ENCODE data around the gene STEAP1.

Gene STEAP1

DNA sequence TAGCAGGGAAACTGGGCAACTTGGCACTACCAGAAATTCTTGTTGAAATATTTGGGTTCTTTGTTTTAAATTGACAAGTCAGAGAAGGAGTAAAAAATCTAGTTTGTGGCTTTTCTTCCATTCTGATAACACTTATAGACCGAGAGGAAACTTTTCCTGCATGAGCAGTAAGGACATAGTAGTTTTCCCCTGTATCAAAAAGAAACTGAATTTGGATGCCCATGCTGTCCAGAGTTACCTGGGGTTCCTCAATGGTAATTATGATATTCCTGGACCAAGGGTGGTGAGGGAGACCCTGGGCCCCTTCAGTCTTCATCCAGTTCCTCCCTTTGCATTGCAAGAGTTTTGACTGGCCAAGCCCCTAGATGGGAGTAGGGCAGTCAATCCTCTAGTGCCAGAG is 37.4 kb downstream of the STEAP1 start:
- H3K36me3 ChIP-seq (ENCODE audit: insufficient read depth, insufficient read length, low read length): no peaks in the 10 kb centered on the region
- no peak for DNase-seq (ENCODE audit: low read depth, low spot score)
- no peak for TF ChIP-seq ZNF274 (IDR thresholded peaks at IDR 0.05; ENCODE audit: low read depth, low read length)
- TF ChIP-seq YY1 (IDR thresholded peaks at IDR 0.05; ENCODE audit: insufficient read depth, insufficient read length): no peak
- TF ChIP-seq SUZ12 (IDR thresholded peaks at IDR 0.05; ENCODE audit: extremely low read depth, insufficient read depth, insufficient read length): no peak
- no peaks in the 10 kb centered on the region for H3K4me1 ChIP-seq (ENCODE audit: insufficient read depth, insufficient read length)
- no peak overlapping the region for H3K9ac ChIP-seq (ENCODE audit: insufficient read length, low read depth)
- no peak overlapping the region for H3K4me3 ChIP-seq (ENCODE audit: insufficient read length, low read depth)
- no peaks in the 10 kb centered on the region for H3K27me3 ChIP-seq (ENCODE audit: insufficient read depth, insufficient read length)
- peaks cover 42% of the 10 kb centered on the region for H3K9me3 ChIP-seq (ENCODE audit: insufficient read depth, low read length)

DNA sequence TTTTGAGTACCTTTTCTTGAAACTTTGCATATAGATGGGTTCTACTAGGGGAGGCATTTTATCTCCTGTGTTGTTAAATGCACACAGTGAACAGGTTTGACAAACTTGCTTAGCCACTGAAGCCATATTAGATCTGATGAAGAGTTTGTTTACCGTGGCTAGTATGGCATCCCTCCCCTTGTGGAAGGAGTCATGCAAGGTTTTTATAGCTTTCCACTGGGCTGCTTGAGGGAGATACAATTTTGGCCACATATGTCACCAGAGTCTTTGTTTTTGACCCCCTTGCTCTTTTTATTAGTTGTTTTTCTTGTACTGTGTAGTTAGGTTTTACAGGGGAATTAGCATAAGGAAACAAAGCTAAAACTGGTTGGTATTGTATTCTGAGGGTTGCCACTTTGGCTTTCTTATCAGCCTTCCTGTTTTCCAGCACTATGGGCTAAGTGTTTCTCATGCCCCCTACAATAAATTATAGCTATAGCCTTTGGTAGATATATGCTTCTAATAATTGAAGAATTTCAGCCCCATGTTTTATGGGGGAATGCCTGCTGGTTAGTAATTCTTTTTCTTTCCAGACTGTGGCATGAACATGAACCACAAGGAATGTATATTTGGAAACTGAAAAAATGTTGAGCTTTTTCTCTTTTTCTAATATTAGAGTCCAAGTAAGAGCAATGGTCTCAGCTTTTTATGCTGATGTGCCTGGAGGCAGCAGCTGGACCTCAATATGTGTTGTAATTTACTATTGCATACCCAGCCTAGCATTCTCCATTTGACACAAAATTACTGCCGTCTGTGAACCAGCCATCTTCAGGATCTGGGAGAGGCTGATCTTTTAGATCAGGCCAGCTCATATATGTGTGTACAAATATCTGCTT is 38.8 kb downstream of the STEAP1 start:
- DNase-seq (ENCODE audit: low read depth, low spot score): no peak
- no peaks in the 10 kb centered on the region for H3K4me1 ChIP-seq (ENCODE audit: insufficient read depth, insufficient read length)
- no peak overlapping the region for H3K9ac ChIP-seq (ENCODE audit: insufficient read length, low read depth)
- no peaks in the 10 kb centered on the region for H3K27me3 ChIP-seq (ENCODE audit: insufficient read depth, insufficient read length)
- H3K4me3 ChIP-seq (ENCODE audit: insufficient read length, low read depth): no peak overlapping the region
- H3K36me3 ChIP-seq (ENCODE audit: insufficient read depth, insufficient read length, low read length): no peaks in the 10 kb centered on the region
- TF ChIP-seq SUZ12 (IDR thresholded peaks at IDR 0.05; ENCODE audit: extremely low read depth, insufficient read depth, insufficient read length) (no peak), ZNF274 (IDR thresholded peaks at IDR 0.05; ENCODE audit: low read depth, low read length) (no peak), YY1 (IDR thresholded peaks at IDR 0.05; ENCODE audit: insufficient read depth, insufficient read length) (no peak)
- peaks cover 42% of the 10 kb centered on the region for H3K9me3 ChIP-seq (ENCODE audit: insufficient read depth, low read length)

DNA sequence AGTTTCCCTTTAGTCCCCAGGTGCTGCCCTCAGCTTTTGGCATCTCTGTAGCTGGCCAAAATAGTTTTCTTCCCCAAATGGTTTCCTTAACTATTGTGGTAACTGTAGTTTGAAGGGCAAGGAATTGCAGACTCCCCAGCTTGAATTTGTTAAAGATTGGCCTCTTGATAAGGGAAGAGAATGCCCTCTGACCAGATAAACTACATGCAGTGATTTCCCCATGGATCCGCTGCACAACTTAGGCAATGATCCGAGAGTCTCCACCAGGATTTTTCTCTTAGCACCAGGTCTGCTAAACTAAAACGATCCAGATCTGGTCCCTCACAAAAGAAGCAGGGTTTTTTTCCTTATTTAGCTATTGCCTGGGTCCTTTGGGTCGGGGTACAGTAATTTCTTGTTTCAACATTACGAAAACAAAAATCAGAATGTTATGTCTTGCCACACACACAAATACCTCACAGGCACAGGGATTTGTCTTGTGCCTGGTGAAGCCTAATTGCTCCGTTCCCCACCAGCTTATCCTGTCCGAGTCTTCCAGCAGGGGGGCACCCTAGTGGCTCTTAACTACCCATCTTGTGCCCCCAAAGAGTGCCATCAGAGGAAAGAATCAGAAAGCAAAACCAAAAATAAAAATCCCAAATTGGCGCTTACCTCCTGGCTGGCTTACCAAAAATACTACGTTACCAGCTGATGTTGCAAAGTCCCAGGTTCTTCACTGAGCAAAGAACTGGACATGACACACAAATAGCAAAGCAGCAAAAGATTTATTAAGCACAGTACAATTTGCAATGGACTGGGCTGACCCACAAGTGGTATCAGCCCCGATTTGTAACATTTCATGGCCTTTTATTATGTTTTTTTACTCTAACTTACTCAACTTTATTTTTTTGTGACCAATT is 40.9 kb downstream of the STEAP1 start:
- H3K9me3 ChIP-seq (ENCODE audit: insufficient read depth, low read length): peaks cover 35% of the 10 kb centered on the region
- no peak for TF ChIP-seq ZNF274 (IDR thresholded peaks at IDR 0.05; ENCODE audit: low read depth, low read length)
- no peak for TF ChIP-seq SUZ12 (IDR thresholded peaks at IDR 0.05; ENCODE audit: extremely low read depth, insufficient read depth, insufficient read length)
- no peak for TF ChIP-seq YY1 (IDR thresholded peaks at IDR 0.05; ENCODE audit: insufficient read depth, insufficient read length)
- no peaks in the 10 kb centered on the region for H3K36me3 ChIP-seq (ENCODE audit: insufficient read depth, insufficient read length, low read length)
- no peak overlapping the region for H3K9ac ChIP-seq (ENCODE audit: insufficient read length, low read depth)
- no peaks in the 10 kb centered on the region for H3K27me3 ChIP-seq (ENCODE audit: insufficient read depth, insufficient read length)
- H3K4me1 ChIP-seq (ENCODE audit: insufficient read depth, insufficient read length): no peaks in the 10 kb centered on the region
- DNase-seq (ENCODE audit: low read depth, low spot score): no peak
- H3K4me3 ChIP-seq (ENCODE audit: insufficient read length, low read depth): no peak overlapping the region

DNA sequence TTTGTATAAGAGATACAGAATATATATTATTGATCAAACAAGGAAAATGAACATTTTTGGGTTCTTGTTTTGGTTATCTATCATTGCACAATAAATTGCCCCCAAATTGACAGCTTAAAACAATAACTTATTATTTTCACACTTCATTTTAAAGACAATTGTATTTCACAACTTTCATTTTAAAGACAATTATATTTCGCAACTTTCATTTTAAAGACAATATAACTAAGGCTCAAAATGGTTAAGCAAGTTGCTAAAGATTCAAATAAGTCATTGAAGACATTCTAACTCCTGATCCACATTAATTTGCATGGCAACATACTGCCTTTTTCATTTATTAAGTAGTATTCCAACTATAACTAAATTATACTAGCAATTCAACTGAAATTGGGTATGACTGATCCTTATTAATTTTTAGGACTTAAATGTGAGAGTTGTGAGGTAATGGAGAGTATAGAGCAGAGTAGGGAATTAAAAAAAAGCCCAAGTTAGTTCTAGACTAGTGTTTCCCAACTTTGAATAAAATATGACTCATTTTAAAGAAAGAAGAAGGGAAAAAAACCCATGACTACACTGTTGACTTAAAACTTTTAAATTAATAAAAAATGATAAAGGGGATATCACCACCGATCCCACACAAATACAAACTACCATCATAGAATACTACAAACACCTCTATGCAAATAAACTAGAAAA is 47.4 kb downstream of the STEAP1 start:
- TF ChIP-seq SUZ12 (IDR thresholded peaks at IDR 0.05; ENCODE audit: extremely low read depth, insufficient read depth, insufficient read length) (no peak), ZNF274 (IDR thresholded peaks at IDR 0.05; ENCODE audit: low read depth, low read length) (no peak), YY1 (IDR thresholded peaks at IDR 0.05; ENCODE audit: insufficient read depth, insufficient read length) (no peak)
- DNase-seq (ENCODE audit: low read depth, low spot score): no peak
- H3K4me3 ChIP-seq (ENCODE audit: insufficient read length, low read depth): no peak overlapping the region
- H3K9me3 ChIP-seq (ENCODE audit: insufficient read depth, low read length): no peaks in the 10 kb centered on the region
- H3K27me3 ChIP-seq (ENCODE audit: insufficient read depth, insufficient read length): no peaks in the 10 kb centered on the region
- no peaks in the 10 kb centered on the region for H3K4me1 ChIP-seq (ENCODE audit: insufficient read depth, insufficient read length)
- H3K9ac ChIP-seq (ENCODE audit: insufficient read length, low read depth): no peak overlapping the region
- no peaks in the 10 kb centered on the region for H3K36me3 ChIP-seq (ENCODE audit: insufficient read depth, insufficient read length, low read length)

DNA sequence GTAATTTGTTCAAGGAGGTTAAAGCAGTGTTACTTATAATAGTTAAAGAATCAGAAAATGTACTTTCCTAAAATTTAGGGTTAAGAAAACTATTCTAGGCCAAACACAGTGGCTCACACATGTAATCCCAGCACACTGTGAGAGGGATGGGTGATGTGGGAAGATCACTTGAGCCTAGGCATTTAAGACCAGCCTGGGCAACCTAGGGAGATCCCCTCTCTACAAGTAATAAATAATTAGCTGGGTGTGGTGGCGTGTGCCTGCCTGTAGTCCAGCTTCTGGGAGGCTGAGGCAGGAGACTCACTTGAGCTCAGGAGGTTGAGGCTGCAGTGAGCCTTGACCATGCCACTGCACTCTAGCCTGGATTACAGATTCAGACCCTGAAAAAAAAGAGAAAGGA is 53.7 kb downstream of the STEAP1 start:
- Histone ChIP-seq H3K9me3 (ENCODE audit: insufficient read depth, low read length) (no peaks in the 10 kb centered on the region), H3K4me3 (ENCODE audit: insufficient read length, low read depth) (no peak overlapping the region), H3K9ac (ENCODE audit: insufficient read length, low read depth) (no peak overlapping the region), H3K27me3 (ENCODE audit: insufficient read depth, insufficient read length) (no peaks in the 10 kb centered on the region), H3K4me1 (ENCODE audit: insufficient read depth, insufficient read length) (no peaks in the 10 kb centered on the region), H3K36me3 (ENCODE audit: insufficient read depth, insufficient read length, low read length) (no peaks in the 10 kb centered on the region)
- TF ChIP-seq YY1 (IDR thresholded peaks at IDR 0.05; ENCODE audit: insufficient read depth, insufficient read length) (no peak), SUZ12 (IDR thresholded peaks at IDR 0.05; ENCODE audit: extremely low read depth, insufficient read depth, insufficient read length) (no peak), ZNF274 (IDR thresholded peaks at IDR 0.05; ENCODE audit: low read depth, low read length) (no peak)
- DNase-seq (ENCODE audit: low read depth, low spot score): no peak

DNA sequence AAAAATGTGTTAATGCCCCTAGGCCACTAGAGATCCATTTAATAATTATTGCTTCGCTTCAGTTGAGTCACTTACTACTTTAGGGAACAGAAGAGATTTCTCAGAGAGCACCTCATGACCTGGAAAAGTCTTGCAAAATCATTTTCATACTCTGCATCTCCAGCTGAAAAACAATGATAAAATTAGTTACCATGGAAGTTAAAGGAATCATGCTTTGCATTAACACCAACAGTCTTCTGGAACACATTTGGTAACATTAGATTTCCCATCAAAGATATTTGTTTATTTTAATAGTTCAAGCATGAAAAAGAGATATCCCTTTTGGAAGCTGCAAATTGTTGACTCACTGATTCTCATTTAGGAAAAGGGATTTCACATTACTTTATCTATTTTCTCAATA is 55.5 kb downstream of the STEAP1 start:
- H3K4me1 ChIP-seq (ENCODE audit: insufficient read depth, insufficient read length): no peaks in the 10 kb centered on the region
- H3K9ac ChIP-seq (ENCODE audit: insufficient read length, low read depth): no peak overlapping the region
- no peaks in the 10 kb centered on the region for H3K36me3 ChIP-seq (ENCODE audit: insufficient read depth, insufficient read length, low read length)
- no peak overlapping the region for H3K4me3 ChIP-seq (ENCODE audit: insufficient read length, low read depth)
- no peak for TF ChIP-seq SUZ12 (IDR thresholded peaks at IDR 0.05; ENCODE audit: extremely low read depth, insufficient read depth, insufficient read length)
- TF ChIP-seq YY1 (IDR thresholded peaks at IDR 0.05; ENCODE audit: insufficient read depth, insufficient read length): no peak
- no peak for TF ChIP-seq ZNF274 (IDR thresholded peaks at IDR 0.05; ENCODE audit: low read depth, low read length)
- no peaks in the 10 kb centered on the region for H3K9me3 ChIP-seq (ENCODE audit: insufficient read depth, low read length)
- no peaks in the 10 kb centered on the region for H3K27me3 ChIP-seq (ENCODE audit: insufficient read depth, insufficient read length)
- no peak for DNase-seq (ENCODE audit: low read depth, low spot score)
